Neuron (in vitro differentiated cells): ENCODE results near the gene ASTL.

Experiments
- H2AFZ ChIP-seq: one replicate; pipeline ENCODE4 v1.6.1; 2013; ENCODE audit warnings: low read depth, mild to moderate bottlenecking, inconsistent platforms, low read length, moderate library complexity
- H3K27me3 ChIP-seq: one replicate; pipeline ENCODE4 v1.6.1; 2013; ENCODE audit warnings: low read length; ENCODE audit not compliant: insufficient read depth
- H3K36me3 ChIP-seq: one replicate; pipeline ENCODE4 v1.6.1; 2013; ENCODE audit warnings: low read length; ENCODE audit not compliant: insufficient read depth
- H3K4me1 ChIP-seq: one replicate; pipeline ENCODE4 v1.6.1; 2013; ENCODE audit warnings: low read length; ENCODE audit not compliant: insufficient read depth
- H3K4me3 ChIP-seq: 2 replicates; pipeline ENCODE4 v1.5.1; 2013; ENCODE audit warnings: mild to moderate bottlenecking, low read length, moderate library complexity
- H3K9me3 ChIP-seq: one replicate; pipeline ENCODE4 v1.6.1; 2013; ENCODE audit warnings: low read length

Gene ASTL

GRCh38 chr2:96156011-96156820 is 17.9 kb upstream of the ASTL start:
- Histone ChIP-seq H3K27me3 (no peaks in the 10 kb centered on the region), H3K4me3 (no peak overlapping the region), H3K9me3 (no peaks in the 10 kb centered on the region), H2AFZ (no peak overlapping the region), H3K36me3 (no peaks in the 10 kb centered on the region), H3K4me1 (peaks cover 22% of the 10 kb centered on the region)

- no peak overlapping the region for H3K4me3 ChIP-seq
- no peaks in the 10 kb centered on the region for H3K27me3 ChIP-seq
- no peaks in the 10 kb centered on the region for H3K9me3 ChIP-seq
- peaks cover 22% of the 10 kb centered on the region for H3K4me1 ChIP-seq
- no peaks in the 10 kb centered on the region for H3K36me3 ChIP-seq
- H2AFZ ChIP-seq, result no peak overlapping the region
Observed at GRCh38 chr2:96154506-96155380, 16.4 kb upstream of the ASTL start.

- no peak overlapping the region for H3K4me3 ChIP-seq
- no peaks in the 10 kb centered on the region for H3K36me3 ChIP-seq
- H3K4me1 ChIP-seq, result peaks cover 24% of the 10 kb centered on the region
- no peaks in the 10 kb centered on the region for H3K27me3 ChIP-seq
- H2AFZ ChIP-seq, result no peak overlapping the region
- H3K9me3 ChIP-seq, result no peaks in the 10 kb centered on the region
Observed at GRCh38 chr2:96153991-96154431, 15.7 kb upstream of the ASTL start.

GRCh38 chr2:96153291-96153713 is 15.0 kb upstream of the ASTL start:
- Histone ChIP-seq H3K36me3 (no peaks in the 10 kb centered on the region), H2AFZ (no peak overlapping the region), H3K9me3 (no peaks in the 10 kb centered on the region), H3K4me1 (peaks cover 30% of the 10 kb centered on the region), H3K4me3 (no peak overlapping the region), H3K27me3 (no peaks in the 10 kb centered on the region)

GRCh38 chr2:96152304-96153161 is 14.2 kb upstream of the ASTL start:
- Histone ChIP-seq H2AFZ (peak overlapping the region; percentile 1), H3K9me3 (no peaks in the 10 kb centered on the region), H3K4me1 (peaks cover 32% of the 10 kb centered on the region), H3K36me3 (no peaks in the 10 kb centered on the region), H3K27me3 (peaks cover 5% of the 10 kb centered on the region), H3K4me3 (no peak overlapping the region)

GRCh38 chr2:96151595-96152303 is 13.4 kb upstream of the ASTL start:
- H3K4me3 ChIP-seq, result no peak overlapping the region
- H3K4me1 ChIP-seq, result peaks cover 33% of the 10 kb centered on the region
- H3K36me3 ChIP-seq, result no peaks in the 10 kb centered on the region
- peaks cover 13% of the 10 kb centered on the region for H3K27me3 ChIP-seq
- H2AFZ ChIP-seq, result no peak overlapping the region
- H3K9me3 ChIP-seq, result no peaks in the 10 kb centered on the region

- H3K36me3 ChIP-seq, result no peaks in the 10 kb centered on the region
- H3K9me3 ChIP-seq, result no peaks in the 10 kb centered on the region
- no peak overlapping the region for H2AFZ ChIP-seq
- peaks cover 20% of the 10 kb centered on the region for H3K27me3 ChIP-seq
- no peak overlapping the region for H3K4me3 ChIP-seq
- H3K4me1 ChIP-seq, result peaks cover 35% of the 10 kb centered on the region
Observed at GRCh38 chr2:96150791-96151594, 12.7 kb upstream of the ASTL start.

- Histone ChIP-seq H3K4me3 (no peak overlapping the region), H2AFZ (no peak overlapping the region), H3K4me1 (peaks cover 35% of the 10 kb centered on the region), H3K9me3 (no peaks in the 10 kb centered on the region), H3K27me3 (peaks cover 26% of the 10 kb centered on the region), H3K36me3 (no peaks in the 10 kb centered on the region)
Observed at GRCh38 chr2:96150007-96150640, 11.8 kb upstream of the ASTL start.

GRCh38 chr2:96148410-96149217 is 10.3 kb upstream of the ASTL start:
- Histone ChIP-seq H3K9me3 (no peaks in the 10 kb centered on the region), H3K36me3 (no peaks in the 10 kb centered on the region), H3K27me3 (peaks cover 41% of the 10 kb centered on the region), H2AFZ (no peak overlapping the region), H3K4me3 (no peak overlapping the region), H3K4me1 (peaks cover 31% of the 10 kb centered on the region)

- Histone ChIP-seq H3K27me3 (peaks cover 45% of the 10 kb centered on the region), H3K4me3 (no peak overlapping the region), H2AFZ (no peak overlapping the region), H3K4me1 (peaks cover 22% of the 10 kb centered on the region), H3K36me3 (no peaks in the 10 kb centered on the region), H3K9me3 (no peaks in the 10 kb centered on the region)
Observed at GRCh38 chr2:96147593-96148201, 9.4 kb upstream of the ASTL start.
